AG04450 (cell line): ENCODE measurements around the gene C11orf58. TPM values are rescaled to one million over a fixed set of nuclear protein-coding genes. Genes with fewer than 3 reads are reported as not detected.

Experiments used
- CTCF ChIA-PET: fragments of 300-600, 350-600 bp; formaldehyde crosslinking; extraction: SDS; loops from one replicate; lab custom pipeline; 2022; ENCODE audit warnings: antibody characterized with exemption, inconsistent platforms; lab: Charles Lee
- POLR2A ChIA-PET: fragments of 350-600 bp; formaldehyde crosslinking; extraction: SDS; loops from one replicate; lab custom pipeline; 2021; ENCODE audit warnings: antibody characterized with exemption, inconsistent platforms; lab: Yijun Ruan, JAX
- DNase-seq: peaks from one replicate; pipeline ENCODE4 v3.0.0-alpha.2; 2011; ENCODE audit warnings: low read depth, low spot score
- H3K27ac ChIP-seq: one replicate; pipeline ENCODE4 v1.5.1; 2012; ENCODE audit warnings: low read depth, low read length, control low read depth
- H3K27me3 ChIP-seq: one replicate; pipeline ENCODE4 v1.6.0; 2012; ENCODE audit warnings: low read length; ENCODE audit not compliant: control insufficient read depth, insufficient read depth
- H3K4me3 ChIP-seq: 2 replicates; pipeline ENCODE4 v1.5.1; 2011; ENCODE audit warnings: mild to moderate bottlenecking, low read depth, low read length, control low read depth
- H3K9me3 ChIP-seq: 2 replicates; pipeline ENCODE4 v1.5.1; 2012; ENCODE audit warnings: low read length; ENCODE audit not compliant: control insufficient read depth, insufficient read depth
- polyA minus RNA-seq: library from RNA; depleted of rRNA, polyadenylated mRNA; stranded (reverse); fragments of >200 nt; gene quantifications from 2 replicates; pipeline ENCODE4 v1.2.3, GENCODE V29; 2011; rRNA and poly(A)+ RNA removed
- polyA plus RNA-seq: library from polyadenylated mRNA; depleted of rRNA; stranded (reverse); fragments of >200 nt; gene quantifications from 2 replicates; pipeline ENCODE4 v1.2.3, GENCODE V29; 2011; rRNA removed
- TF ChIP-seq, protein P1 (sequence below): IDR thresholded peaks from 2 replicates; pipeline ENCODE4 v1.5.1; 2011; ENCODE audit warnings: low read depth, low read length, control low read depth, inconsistent platforms

Gene C11orf58
- polyA plus RNA-seq (136 and 215 TPM in 2 replicates), polyA minus RNA-seq (125 and 134 TPM in 2 replicates)

GRCh38 chr11:16738193-16738946 lies at the start of gene C11orf58:
Gene C11orf58 (plus strand): TSS chr11:16738647. CDS start chr11:16738779, 132 bp downstream.
- CTCF ChIA-PET = interaction anchor here (1.0 to 1.3 kb wide), 6 partner anchors 46 to 1089 kb away, joined by 4 to 5 read pairs (median 4); no protein-coding TSS in a partner anchor
- POLR2A ChIA-PET = interaction anchor here (1.7 kb wide), 1 partner anchor 24 kb away, joined by 8 read pairs; no protein-coding TSS in a partner anchor
- no peaks in the 10 kb centered on the region for H3K9me3 ChIP-seq
- peak within 1 kb of the TSS; percentile 83 for H3K4me3 ChIP-seq
- H3K27me3 ChIP-seq = no peaks in the 10 kb centered on the region
- peak within 1 kb of the TSS; percentile 89 for H3K27ac ChIP-seq
- DNase-seq = peak; percentile 87
- TF ChIP-seq, protein P1, sequence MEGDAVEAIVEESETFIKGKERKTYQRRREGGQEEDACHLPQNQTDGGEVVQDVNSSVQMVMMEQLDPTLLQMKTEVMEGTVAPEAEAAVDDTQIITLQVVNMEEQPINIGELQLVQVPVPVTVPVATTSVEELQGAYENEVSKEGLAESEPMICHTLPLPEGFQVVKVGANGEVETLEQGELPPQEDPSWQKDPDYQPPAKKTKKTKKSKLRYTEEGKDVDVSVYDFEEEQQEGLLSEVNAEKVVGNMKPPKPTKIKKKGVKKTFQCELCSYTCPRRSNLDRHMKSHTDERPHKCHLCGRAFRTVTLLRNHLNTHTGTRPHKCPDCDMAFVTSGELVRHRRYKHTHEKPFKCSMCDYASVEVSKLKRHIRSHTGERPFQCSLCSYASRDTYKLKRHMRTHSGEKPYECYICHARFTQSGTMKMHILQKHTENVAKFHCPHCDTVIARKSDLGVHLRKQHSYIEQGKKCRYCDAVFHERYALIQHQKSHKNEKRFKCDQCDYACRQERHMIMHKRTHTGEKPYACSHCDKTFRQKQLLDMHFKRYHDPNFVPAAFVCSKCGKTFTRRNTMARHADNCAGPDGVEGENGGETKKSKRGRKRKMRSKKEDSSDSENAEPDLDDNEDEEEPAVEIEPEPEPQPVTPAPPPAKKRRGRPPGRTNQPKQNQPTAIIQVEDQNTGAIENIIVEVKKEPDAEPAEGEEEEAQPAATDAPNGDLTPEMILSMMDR = no peak

- Histone ChIP-seq H3K27ac (no peak overlapping the region), H3K4me3 (no peak overlapping the region), H3K27me3 (no peaks in the 10 kb centered on the region), H3K9me3 (no peaks in the 10 kb centered on the region)
- TF ChIP-seq, protein P1 = no peak
- CTCF ChIA-PET = no interaction called here
- DNase-seq = no peak
- POLR2A ChIA-PET = no interaction called here
Measured at GRCh38 chr11:16690086-16690485, 48.4 kb upstream of the C11orf58 start.

- ChIA-PET CTCF (interaction anchor here (0.6 kb wide), 1 partner anchor 233 kb away, joined by 7 read pairs; no protein-coding TSS in a partner anchor), POLR2A (no interaction called here)
Measured at GRCh38 chr11:16703795-16704194, 34.7 kb upstream of the C11orf58 start.

DNA sequence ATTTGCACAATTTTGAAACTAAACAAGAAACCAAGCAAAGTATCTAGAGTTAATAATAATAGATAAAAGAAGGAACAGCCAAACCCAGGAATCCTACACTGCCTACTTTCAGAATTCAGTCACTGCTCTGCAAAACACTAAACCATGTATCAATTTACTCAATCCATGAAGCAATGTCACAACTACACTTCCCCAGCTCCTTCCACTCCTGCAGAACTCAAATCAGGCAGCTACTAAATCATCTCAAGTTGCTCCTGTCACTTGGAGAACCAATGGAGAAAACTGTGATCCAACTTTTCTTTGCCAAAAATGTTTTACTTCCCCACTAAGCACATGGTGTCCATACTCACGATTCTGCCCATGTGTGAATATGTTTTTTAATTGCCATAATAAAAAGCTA lies 24.9 kb upstream of the C11orf58 start:
- H3K27ac ChIP-seq = no peak overlapping the region
- no peaks in the 10 kb centered on the region for H3K9me3 ChIP-seq
- H3K27me3 ChIP-seq = no peaks in the 10 kb centered on the region
- POLR2A ChIA-PET = no interaction called here
- TF ChIP-seq, protein P1 = no peak
- CTCF ChIA-PET = interaction anchor here (0.6 to 0.7 kb wide), 2 partner anchors 1118 to 1258 kb away, joined by 3 read pairs; no protein-coding TSS in a partner anchor
- no peak for DNase-seq
- no peak overlapping the region for H3K4me3 ChIP-seq

More at GRCh38 chr11:16703795-16704194, 34.7 kb upstream of the C11orf58 start:
- peaks cover 2% of the 10 kb centered on the region for H3K27me3 ChIP-seq
- no peaks in the 10 kb centered on the region for H3K9me3 ChIP-seq
- TF ChIP-seq, protein P1 = no peak
- H3K4me3 ChIP-seq = no peak overlapping the region
- H3K27ac ChIP-seq = no peak overlapping the region
- no peak for DNase-seq
